Kasumi-1 (cell line): ENCODE results near the gene APLN.

ENCODE experiments used
- DNase-seq, 2 experiments: peaks; one replicate each; lab custom pipeline; 2025; lab: John Stamatoyannopoulos, UW

Gene APLN

GRCh38 chrX:129640737-129641136 lies 14.0 kb downstream of the APLN start:
- DNase-seq: no peak

GRCh38 chrX:129638917-129639316 lies 15.8 kb downstream of the APLN start:
- DNase-seq: no peak

GRCh38 chrX:129637217-129638109 lies 17.3 kb downstream of the APLN start:
- DNase-seq: peak; percentile 27 to 59

GRCh38 chrX:129636175-129636681 lies 18.5 kb downstream of the APLN start:
- DNase-seq: no peak

- DNase-seq: no peak
These were observed 20.2 kb downstream of the APLN start for GRCh38 chrX:129634541-129634940.

- no peak for DNase-seq
These were observed 22.3 kb downstream of the APLN start for GRCh38 chrX:129632443-129632842.

- no peak for DNase-seq
These were observed 22.9 kb downstream of the APLN start for GRCh38 chrX:129631849-129632248.

- no peak for DNase-seq
These were observed 24.9 kb downstream of the APLN start for GRCh38 chrX:129629837-129630236.

GRCh38 chrX:129626026-129626425 lies 28.7 kb downstream of the APLN start:
- no peak for DNase-seq

- no peak for DNase-seq
These were observed 31.9 kb downstream of the APLN start for GRCh38 chrX:129622757-129623301.

- DNase-seq: no peak
These were observed 35.8 kb downstream of the APLN start for GRCh38 chrX:129618997-129619396.

GRCh38 chrX:129617420-129617819 lies 37.3 kb downstream of the APLN start:
- no peak for DNase-seq

GRCh38 chrX:129614481-129615255 lies 40.1 kb downstream of the APLN start:
- peak; percentile 5 to 13 for DNase-seq

- no peak for DNase-seq
These were observed 41.2 kb downstream of the APLN start for GRCh38 chrX:129613596-129613995.

GRCh38 chrX:129612396-129612795 lies 42.4 kb downstream of the APLN start:
- no peak for DNase-seq

- peak; percentile 4 to 31 for DNase-seq
These were observed 45.4 kb downstream of the APLN start for GRCh38 chrX:129609395-129609794.

GRCh38 chrX:129608496-129608895 lies 46.3 kb downstream of the APLN start:
- DNase-seq: no peak

GRCh38 chrX:129606918-129607317 lies 47.8 kb downstream of the APLN start:
- DNase-seq: peak; percentile 49 to 61

GRCh38 chrX:129600981-129601424 lies 53.8 kb downstream of the APLN start:
- peak; percentile 31 to 58 for DNase-seq

GRCh38 chrX:129599996-129600395 lies 54.8 kb downstream of the APLN start:
- no peak for DNase-seq

- DNase-seq: no peak
These were observed 55.3 kb downstream of the APLN start for GRCh38 chrX:129599499-129599898.

GRCh38 chrX:129597905-129598304 lies 56.9 kb downstream of the APLN start:
- no peak for DNase-seq
